Measurements from ENCODE around the gene LPP.

LPP gene

GRCh38 chr3:188594139-188594538 is 440.2 kb downstream of the LPP start:
- no peak overlapping the region for H3K4me3 ChIP-seq (replicated peaks; ENCODE audit: insufficient read depth, low read length)

DNA sequence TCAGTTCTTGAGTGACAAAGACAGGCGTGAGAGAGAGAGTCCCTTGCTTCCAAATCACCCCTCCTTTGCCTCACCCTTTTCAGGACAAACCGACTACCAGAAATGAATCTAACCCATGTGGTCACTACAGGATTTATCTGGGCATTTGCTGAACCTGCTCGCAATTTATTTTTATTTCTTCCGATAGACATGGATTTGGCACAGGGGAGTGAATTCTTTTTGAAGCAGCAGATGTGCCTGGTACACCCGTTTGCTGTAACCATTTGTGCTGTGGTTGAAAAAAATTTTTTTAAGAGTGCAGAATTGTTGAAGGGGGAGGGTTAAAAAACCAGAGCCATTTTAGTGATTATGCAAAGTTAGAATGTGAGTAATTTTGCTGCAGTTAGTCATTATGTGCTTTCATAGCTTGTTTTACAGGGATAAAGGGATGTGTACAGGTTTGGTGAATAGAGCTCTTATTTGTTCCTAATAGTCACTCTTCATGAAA is 442.0 kb downstream of the LPP start:
- Histone ChIP-seq H3K4me3 (replicated peaks; ENCODE audit: insufficient read depth, low read length) (no peak overlapping the region), H3K27me3 (ENCODE audit: insufficient read depth, poor library complexity, severe bottlenecking) (no peaks in the 10 kb centered on the region), H3K27ac (replicated peaks) (no peak overlapping the region)
- TF ChIP-seq GABPA (IDR thresholded peaks at IDR 0.05; ENCODE audit: low read depth) (no peak), POLR2AphosphoS5 (IDR thresholded peaks at IDR 0.05; ENCODE audit: low read depth) (no peak), SPI1 (IDR thresholded peaks at IDR 0.05; ENCODE audit: borderline replicate concordance, low read depth) (no peak), CTCF (IDR thresholded peaks at IDR 0.05; ENCODE audit: insufficient read depth, low read length) (no peak)
- TF ChIP-seq, protein P1, sequence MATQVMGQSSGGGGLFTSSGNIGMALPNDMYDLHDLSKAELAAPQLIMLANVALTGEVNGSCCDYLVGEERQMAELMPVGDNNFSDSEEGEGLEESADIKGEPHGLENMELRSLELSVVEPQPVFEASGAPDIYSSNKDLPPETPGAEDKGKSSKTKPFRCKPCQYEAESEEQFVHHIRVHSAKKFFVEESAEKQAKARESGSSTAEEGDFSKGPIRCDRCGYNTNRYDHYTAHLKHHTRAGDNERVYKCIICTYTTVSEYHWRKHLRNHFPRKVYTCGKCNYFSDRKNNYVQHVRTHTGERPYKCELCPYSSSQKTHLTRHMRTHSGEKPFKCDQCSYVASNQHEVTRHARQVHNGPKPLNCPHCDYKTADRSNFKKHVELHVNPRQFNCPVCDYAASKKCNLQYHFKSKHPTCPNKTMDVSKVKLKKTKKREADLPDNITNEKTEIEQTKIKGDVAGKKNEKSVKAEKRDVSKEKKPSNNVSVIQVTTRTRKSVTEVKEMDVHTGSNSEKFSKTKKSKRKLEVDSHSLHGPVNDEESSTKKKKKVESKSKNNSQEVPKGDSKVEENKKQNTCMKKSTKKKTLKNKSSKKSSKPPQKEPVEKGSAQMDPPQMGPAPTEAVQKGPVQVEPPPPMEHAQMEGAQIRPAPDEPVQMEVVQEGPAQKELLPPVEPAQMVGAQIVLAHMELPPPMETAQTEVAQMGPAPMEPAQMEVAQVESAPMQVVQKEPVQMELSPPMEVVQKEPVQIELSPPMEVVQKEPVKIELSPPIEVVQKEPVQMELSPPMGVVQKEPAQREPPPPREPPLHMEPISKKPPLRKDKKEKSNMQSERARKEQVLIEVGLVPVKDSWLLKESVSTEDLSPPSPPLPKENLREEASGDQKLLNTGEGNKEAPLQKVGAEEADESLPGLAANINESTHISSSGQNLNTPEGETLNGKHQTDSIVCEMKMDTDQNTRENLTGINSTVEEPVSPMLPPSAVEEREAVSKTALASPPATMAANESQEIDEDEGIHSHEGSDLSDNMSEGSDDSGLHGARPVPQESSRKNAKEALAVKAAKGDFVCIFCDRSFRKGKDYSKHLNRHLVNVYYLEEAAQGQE (IDR thresholded peaks at IDR 0.05; ENCODE audit: insufficient replicate concordance, low read depth) = no peak
- no peak for DNase-seq (ENCODE audit: low read depth in 1 of 2, low spot score in 1 of 2)

More at GRCh38 chr3:188594139-188594538, 440.2 kb downstream of the LPP start:
- no peak for DNase-seq (ENCODE audit: low read depth in 1 of 2, low spot score in 1 of 2)
- TF ChIP-seq, protein P1 (IDR thresholded peaks at IDR 0.05; ENCODE audit: insufficient replicate concordance, low read depth) = no peak
- H3K27ac ChIP-seq (replicated peaks) = no peak overlapping the region
- no peaks in the 10 kb centered on the region for H3K27me3 ChIP-seq (ENCODE audit: insufficient read depth, poor library complexity, severe bottlenecking)

DNA sequence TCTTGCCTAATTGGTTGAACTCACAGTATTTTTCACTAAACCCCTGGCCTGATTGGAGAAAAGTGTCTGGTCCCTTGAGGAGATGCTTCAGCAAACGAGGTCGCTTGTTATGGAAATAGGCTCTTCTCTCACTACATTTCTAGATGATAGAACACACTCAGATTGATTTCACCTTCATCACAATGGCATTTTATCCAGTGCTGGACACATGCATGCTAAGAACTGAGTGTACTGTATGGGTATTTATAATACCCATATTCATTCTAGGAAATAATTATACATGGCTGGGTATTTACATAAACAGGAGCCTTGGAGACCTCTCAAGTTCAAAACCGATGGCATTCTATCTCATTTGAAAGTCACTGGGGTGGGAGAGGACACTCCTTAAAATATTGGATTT is 444.9 kb downstream of the LPP start:
- Histone ChIP-seq H3K27ac (replicated peaks) (no peak overlapping the region), H3K4me3 (replicated peaks; ENCODE audit: insufficient read depth, low read length) (no peak overlapping the region), H3K27me3 (ENCODE audit: insufficient read depth, poor library complexity, severe bottlenecking) (no peaks in the 10 kb centered on the region)
- TF ChIP-seq GABPA (IDR thresholded peaks at IDR 0.05; ENCODE audit: low read depth) = no peak
- TF ChIP-seq SPI1 (IDR thresholded peaks at IDR 0.05; ENCODE audit: borderline replicate concordance, low read depth) = no peak
- TF ChIP-seq POLR2AphosphoS5 (IDR thresholded peaks at IDR 0.05; ENCODE audit: low read depth) = no peak
- no peak for DNase-seq (ENCODE audit: low read depth in 1 of 2, low spot score in 1 of 2)

DNA sequence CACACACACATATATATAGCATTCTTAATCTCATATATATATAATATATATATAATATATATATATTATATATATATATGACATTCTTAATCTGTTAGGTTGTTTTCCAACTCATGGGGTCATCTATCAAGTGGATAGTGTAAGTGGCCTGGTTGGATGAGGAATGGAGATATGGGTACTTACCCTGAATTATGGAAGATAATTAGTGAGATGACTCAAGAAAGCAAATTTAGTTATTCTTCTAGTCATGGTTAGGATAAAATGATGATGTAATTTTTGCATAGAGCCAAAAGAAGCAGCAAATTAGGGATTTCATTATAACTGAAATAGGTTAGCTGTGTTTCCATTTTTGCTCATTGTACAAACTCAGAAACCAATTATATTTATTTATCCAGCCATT is 448.2 kb downstream of the LPP start:
- Histone ChIP-seq H3K27ac (replicated peaks) (no peak overlapping the region), H3K4me3 (replicated peaks; ENCODE audit: insufficient read depth, low read length) (no peak overlapping the region), H3K27me3 (ENCODE audit: insufficient read depth, poor library complexity, severe bottlenecking) (no peaks in the 10 kb centered on the region)
- no peak for DNase-seq (ENCODE audit: low read depth in 1 of 2, low spot score in 1 of 2)
- no peak for TF ChIP-seq CTCF (IDR thresholded peaks at IDR 0.05; ENCODE audit: insufficient read depth, low read length)
- TF ChIP-seq GABPA (IDR thresholded peaks at IDR 0.05; ENCODE audit: low read depth) = no peak
- TF ChIP-seq SPI1 (IDR thresholded peaks at IDR 0.05; ENCODE audit: borderline replicate concordance, low read depth) = no peak
- no peak for TF ChIP-seq POLR2AphosphoS5 (IDR thresholded peaks at IDR 0.05; ENCODE audit: low read depth)
- TF ChIP-seq, protein P1 (IDR thresholded peaks at IDR 0.05; ENCODE audit: insufficient replicate concordance, low read depth) = no peak
